HCT116 (cell line): ENCODE results near the gene SH2D2A. TPM values are rescaled to one million over a fixed set of nuclear protein-coding genes. Genes with fewer than 3 reads are reported as not detected.

Source experiments
- ATAC-seq: fragments of 200-7000 bp; cut with Tn5 transposase; 2 replicates; pipeline ENCODE4 v1.9.1; 2020; ENCODE audit warnings: mild to moderate bottlenecking, moderate library complexity
- BruUV-seq: library from RNA; stranded (reverse); fragments of 400-500 nt; replicated peaks from 2 replicates; lab custom pipeline; 2021; lab: Mats Ljungman, UMichigan
- CTCF ChIA-PET: fragments of 300-600 bp; sonication (Branson Sonifier 250); formaldehyde crosslinking; loops from one replicate; lab custom pipeline; 2021; ENCODE audit warnings: antibody characterized with exemption; lab: Charles Lee
- POLR2A ChIA-PET: fragments of 300-600, 350-600 bp; sonication (Branson Sonifier 250); formaldehyde crosslinking; loops from one replicate; lab custom pipeline; 2021; ENCODE audit warnings: antibody characterized with exemption; lab: Charles Lee
- RAD21 ChIA-PET, 2 experiments: fragments of 300-600 bp; sonication (Branson Sonifier 250); formaldehyde crosslinking; loops; one replicate each; lab custom pipeline; 2023; ENCODE audit warnings: low total read pairs in 2 of 2; ENCODE audit not compliant: uncharacterized antibody in 2 of 2, unreplicated experiment in 2 of 2, low non-redundant PET in 1 of 2; lab: Charles Lee
- DNase-seq: peaks from one replicate; pipeline ENCODE4 v3.0.0-alpha.2; 2010; ENCODE audit warnings: low read depth, low spot score
- H2AFZ ChIP-seq: fragments of 200-600 bp; shearing (Covaris generic), sonication (generic); 2 replicates; pipeline ENCODE4 v1.6.1; 2017; ENCODE audit warnings: low read depth, mixed run types, mixed read lengths, antibody characterized with exemption, low read length; ENCODE audit not compliant: poor library complexity, severe bottlenecking
- H3K27ac ChIP-seq: 2 replicates; pipeline ENCODE4 v1.5.1; 2012; ENCODE audit warnings: low read depth, low read length
- H3K27me3 ChIP-seq: fragments of 200-600 bp; sonication (generic); 2 replicates; pipeline ENCODE4 v1.6.1; 2016; ENCODE audit warnings: mixed run types, low read length, mixed read lengths; ENCODE audit not compliant: insufficient read depth
- H3K36me3 ChIP-seq, 2 experiments: fragments of 200-500 bp in 1 of 2; fragments of 200-600 bp in 1 of 2; sonication (Bioruptor generic) in 1 of 2; sonication (generic) in 1 of 2; 2 replicates each; pipeline versions ENCODE4 v1.5.1 to v1.6.1; 2014 to 2016; ENCODE audit warnings: low read length in 2 of 2, inconsistent platforms in 1 of 2, mixed read lengths in 1 of 2, mixed run types in 1 of 2; ENCODE audit not compliant: insufficient read depth in 2 of 2, control insufficient read depth in 1 of 2
- H3K4me1 ChIP-seq, 2 experiments: fragments of 200-600 bp in 1 of 2; sonication (generic) in 1 of 2; 2 replicates each; pipeline versions ENCODE4 v1.5.1 to v1.6.1; 2012 to 2017; ENCODE audit warnings: low read length in 2 of 2, inconsistent platforms in 1 of 2, mild to moderate bottlenecking in 1 of 2, mixed read lengths in 1 of 2, mixed run types in 1 of 2, moderate library complexity in 1 of 2; ENCODE audit not compliant: insufficient read depth in 2 of 2, control insufficient read depth in 1 of 2
- H3K4me2 ChIP-seq: fragments of 200-600 bp; sonication (generic); 2 replicates; pipeline ENCODE4 v1.6.1; 2017; ENCODE audit warnings: mixed run types, low read length, mixed read lengths
- H3K4me3 ChIP-seq, 2 experiments: fragments of 200-600 bp in 1 of 2; sonication (generic) in 1 of 2; replicated peaks in 1 of 2; 2 replicates each; pipeline ENCODE4 v1.5.1; 2011 to 2016; ENCODE audit warnings: low read length in 2 of 2, control low read depth in 1 of 2, low read depth in 1 of 2, mild to moderate bottlenecking in 1 of 2, mixed read lengths in 1 of 2, mixed run types in 1 of 2
- H3K79me2 ChIP-seq: fragments of 200-600 bp; sonication (generic); 2 replicates; pipeline ENCODE4 v1.6.1; 2017; ENCODE audit warnings: mild to moderate bottlenecking, mixed run types, low read length, moderate library complexity, mixed read lengths; ENCODE audit not compliant: insufficient read depth
- H3K9ac ChIP-seq: fragments of 200-600 bp; sonication (generic); 2 replicates; pipeline ENCODE4 v1.6.1; 2016; ENCODE audit warnings: low read length, mixed read lengths
- H3K9me2 ChIP-seq: fragments of 200-600 bp; sonication (generic), shearing (Covaris generic); 2 replicates; pipeline ENCODE4 v1.6.1; 2017; ENCODE audit warnings: mixed run types, mild to moderate bottlenecking, moderate library complexity; ENCODE audit not compliant: insufficient read depth
- H3K9me3 ChIP-seq, 2 experiments: fragments of 200-500 bp in 1 of 2; fragments of 200-600 bp in 1 of 2; sonication (Bioruptor generic) in 1 of 2; sonication (generic) in 1 of 2; 2 replicates each; pipeline ENCODE4 v1.6.1; 2014 to 2017; ENCODE audit warnings: low read length in 2 of 2, mixed read lengths in 2 of 2, inconsistent platforms in 1 of 2, low read depth in 1 of 2, mild to moderate bottlenecking in 1 of 2, mixed run types in 1 of 2, moderate library complexity in 1 of 2; ENCODE audit not compliant: control insufficient read depth in 1 of 2, insufficient read depth in 1 of 2
- H4K20me1 ChIP-seq: fragments of 200-600 bp; sonication (generic), shearing (Covaris generic); 2 replicates; pipeline ENCODE4 v1.6.1; 2017; ENCODE audit warnings: mixed run types, mild to moderate bottlenecking, moderate library complexity; ENCODE audit not compliant: insufficient read depth
- ELF1 ChIP-seq: IDR thresholded peaks from 2 replicates; pipeline ENCODE4 v1.6.1; 2012; ENCODE audit warnings: low read depth, borderline replicate concordance
- EZH2 ChIP-seq: fragments of 200-600 bp; sonication (generic); IDR thresholded peaks from 2 replicates; pipeline ENCODE4 v1.6.1; 2017; ENCODE audit warnings: antibody characterized with exemption, mixed run types
- EZH2phosphoT487 ChIP-seq: fragments of 200-600 bp; IDR thresholded peaks from 2 replicates; pipeline ENCODE4 v1.6.1; 2018; ENCODE audit warnings: antibody characterized with exemption, borderline replicate concordance
- FOSL1 ChIP-seq: IDR thresholded peaks from 2 replicates; pipeline ENCODE4 v1.6.1; 2012; ENCODE audit warnings: low read depth
- JUND ChIP-seq: IDR thresholded peaks from 2 replicates; pipeline ENCODE4 v1.6.1; 2012
- POLR2A ChIP-seq: IDR thresholded peaks from 2 replicates; pipeline ENCODE4 v1.7.0; 2011; ENCODE audit warnings: borderline replicate concordance; ENCODE audit not compliant: insufficient read depth, insufficient read length; ENCODE audit errors: extremely low read depth
- RAD21 ChIP-seq: IDR thresholded peaks from 2 replicates; pipeline ENCODE4 v1.6.1; 2012; ENCODE audit warnings: low read depth, mild to moderate bottlenecking
- SP1 ChIP-seq: IDR thresholded peaks from 2 replicates; pipeline ENCODE4 v1.6.1; 2012; ENCODE audit warnings: low read depth
- SRF ChIP-seq: IDR thresholded peaks from 2 replicates; pipeline ENCODE4 v1.6.1; 2012; ENCODE audit warnings: low read depth
- YY1 ChIP-seq: IDR thresholded peaks from 2 replicates; pipeline ENCODE4 v1.6.1; 2011; ENCODE audit warnings: low read length, low read depth, moderate library complexity, mild to moderate bottlenecking; ENCODE audit not compliant: insufficient replicate concordance; ENCODE audit errors: extremely low read depth
- ZFX ChIP-seq: fragments of 450-650 bp; IDR thresholded peaks from 2 replicates; pipeline ENCODE4 v1.6.1; 2017
- ZNF274 ChIP-seq: fragments of 200-500 bp; sonication (Bioruptor generic); IDR thresholded peaks from 2 replicates; pipeline ENCODE4 v1.6.1; 2014; ENCODE audit warnings: mild to moderate bottlenecking, low read depth, low read length, inconsistent platforms
- intact Hi-C: fragments of 100-400 bp; cut with micrococcal nuclease; formaldehyde crosslinking; loops from 2 replicates; pipeline ENCODE4 v1.10.0; 2022
- total RNA-seq: library from RNA; stranded (reverse); gene quantifications from one replicate; pipeline ENCODE4 v1.2.1, GENCODE V29; 2021; ENCODE audit not compliant: unreplicated experiment
- TF ChIP-seq, protein P1 (sequence below): IDR thresholded peaks from 2 replicates; pipeline ENCODE4 v1.6.1; 2012; ENCODE audit warnings: low read depth
- TF ChIP-seq, protein P2 (sequence below), 3 experiments: fragments of 200-600 bp in 1 of 3; sonication (generic) in 1 of 3; IDR thresholded peaks in 2 of 3; conservative IDR thresholded peaks in 1 of 3; 2 replicates each; pipeline ENCODE4 v1.5.1; 2012 to 2017; ENCODE audit warnings: low read depth in 2 of 3, low read length in 2 of 3, antibody characterized with exemption in 1 of 3, borderline replicate concordance in 1 of 3, control low read depth in 1 of 3, mild to moderate bottlenecking in 1 of 3, mixed read lengths in 1 of 3, mixed run types in 1 of 3, moderate library complexity in 1 of 3; ENCODE audit not compliant: insufficient read depth in 1 of 3

Gene SH2D2A
- total RNA-seq, 1 experiment from 2014 or later = 4.8 TPM

DNA sequence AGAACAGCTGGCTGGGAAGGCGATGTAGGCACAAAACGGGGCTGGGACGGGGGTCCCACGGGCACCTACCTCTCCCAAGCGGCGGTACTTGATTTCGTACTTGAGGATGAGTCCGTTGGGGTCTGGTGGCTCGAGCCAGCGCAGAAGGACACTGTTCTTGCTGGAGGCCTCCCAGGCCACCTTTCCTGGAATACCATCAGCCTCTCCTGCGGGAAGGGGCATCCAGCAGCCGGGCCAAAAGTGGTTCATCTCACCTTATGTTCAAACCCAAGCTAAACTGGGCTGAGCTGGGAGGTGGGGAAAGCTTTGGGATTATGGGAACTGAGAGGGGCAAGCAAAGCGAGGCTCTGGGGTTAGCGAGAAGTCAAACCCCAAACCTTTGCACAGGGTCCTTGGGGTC is 28.0 kb upstream of the SH2D2A start:
- Histone ChIP-seq H3K4me1 (no peaks in the 10 kb centered on the region), H2AFZ (no peak overlapping the region), H3K27me3 (no peaks in the 10 kb centered on the region), H3K79me2 (no peaks in the 10 kb centered on the region), H3K9me3 (no peaks in the 10 kb centered on the region), H3K36me3 (no peaks in the 10 kb centered on the region), H3K4me3 (no peak overlapping the region), H3K27ac (no peak overlapping the region), H4K20me1 (no peaks in the 10 kb centered on the region), H3K9ac (no peak overlapping the region), H3K4me2 (no peak overlapping the region), H3K9me2 (no peaks in the 10 kb centered on the region)
- RAD21 ChIA-PET = no interaction called here
- DNase-seq = no peak
- CTCF ChIA-PET = no interaction called here
- POLR2A ChIA-PET = no interaction called here
- TF ChIP-seq ZFX = no peak
- TF ChIP-seq SP1 = no peak
- no peak for TF ChIP-seq FOSL1
- TF ChIP-seq EZH2 = no peak
- TF ChIP-seq ZNF274 = no peak
- no peak for TF ChIP-seq POLR2A
- no peak for TF ChIP-seq JUND
- TF ChIP-seq RAD21 = no peak
- TF ChIP-seq, protein P1, sequence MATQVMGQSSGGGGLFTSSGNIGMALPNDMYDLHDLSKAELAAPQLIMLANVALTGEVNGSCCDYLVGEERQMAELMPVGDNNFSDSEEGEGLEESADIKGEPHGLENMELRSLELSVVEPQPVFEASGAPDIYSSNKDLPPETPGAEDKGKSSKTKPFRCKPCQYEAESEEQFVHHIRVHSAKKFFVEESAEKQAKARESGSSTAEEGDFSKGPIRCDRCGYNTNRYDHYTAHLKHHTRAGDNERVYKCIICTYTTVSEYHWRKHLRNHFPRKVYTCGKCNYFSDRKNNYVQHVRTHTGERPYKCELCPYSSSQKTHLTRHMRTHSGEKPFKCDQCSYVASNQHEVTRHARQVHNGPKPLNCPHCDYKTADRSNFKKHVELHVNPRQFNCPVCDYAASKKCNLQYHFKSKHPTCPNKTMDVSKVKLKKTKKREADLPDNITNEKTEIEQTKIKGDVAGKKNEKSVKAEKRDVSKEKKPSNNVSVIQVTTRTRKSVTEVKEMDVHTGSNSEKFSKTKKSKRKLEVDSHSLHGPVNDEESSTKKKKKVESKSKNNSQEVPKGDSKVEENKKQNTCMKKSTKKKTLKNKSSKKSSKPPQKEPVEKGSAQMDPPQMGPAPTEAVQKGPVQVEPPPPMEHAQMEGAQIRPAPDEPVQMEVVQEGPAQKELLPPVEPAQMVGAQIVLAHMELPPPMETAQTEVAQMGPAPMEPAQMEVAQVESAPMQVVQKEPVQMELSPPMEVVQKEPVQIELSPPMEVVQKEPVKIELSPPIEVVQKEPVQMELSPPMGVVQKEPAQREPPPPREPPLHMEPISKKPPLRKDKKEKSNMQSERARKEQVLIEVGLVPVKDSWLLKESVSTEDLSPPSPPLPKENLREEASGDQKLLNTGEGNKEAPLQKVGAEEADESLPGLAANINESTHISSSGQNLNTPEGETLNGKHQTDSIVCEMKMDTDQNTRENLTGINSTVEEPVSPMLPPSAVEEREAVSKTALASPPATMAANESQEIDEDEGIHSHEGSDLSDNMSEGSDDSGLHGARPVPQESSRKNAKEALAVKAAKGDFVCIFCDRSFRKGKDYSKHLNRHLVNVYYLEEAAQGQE = no peak
- TF ChIP-seq YY1 = no peak
- no peak for TF ChIP-seq SRF
- TF ChIP-seq ELF1 = no peak
- TF ChIP-seq, protein P2, sequence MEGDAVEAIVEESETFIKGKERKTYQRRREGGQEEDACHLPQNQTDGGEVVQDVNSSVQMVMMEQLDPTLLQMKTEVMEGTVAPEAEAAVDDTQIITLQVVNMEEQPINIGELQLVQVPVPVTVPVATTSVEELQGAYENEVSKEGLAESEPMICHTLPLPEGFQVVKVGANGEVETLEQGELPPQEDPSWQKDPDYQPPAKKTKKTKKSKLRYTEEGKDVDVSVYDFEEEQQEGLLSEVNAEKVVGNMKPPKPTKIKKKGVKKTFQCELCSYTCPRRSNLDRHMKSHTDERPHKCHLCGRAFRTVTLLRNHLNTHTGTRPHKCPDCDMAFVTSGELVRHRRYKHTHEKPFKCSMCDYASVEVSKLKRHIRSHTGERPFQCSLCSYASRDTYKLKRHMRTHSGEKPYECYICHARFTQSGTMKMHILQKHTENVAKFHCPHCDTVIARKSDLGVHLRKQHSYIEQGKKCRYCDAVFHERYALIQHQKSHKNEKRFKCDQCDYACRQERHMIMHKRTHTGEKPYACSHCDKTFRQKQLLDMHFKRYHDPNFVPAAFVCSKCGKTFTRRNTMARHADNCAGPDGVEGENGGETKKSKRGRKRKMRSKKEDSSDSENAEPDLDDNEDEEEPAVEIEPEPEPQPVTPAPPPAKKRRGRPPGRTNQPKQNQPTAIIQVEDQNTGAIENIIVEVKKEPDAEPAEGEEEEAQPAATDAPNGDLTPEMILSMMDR (IDR thresholded peaks at IDR 0.05 in 2 of 3, conservative IDR thresholded peaks at IDR 0.05 in 1 of 3; ENCODE audit: borderline replicate concordance in 1 of 3, insufficient read depth in 1 of 3, low read depth in 2 of 3, low read length in 2 of 3) = no peak
- no peak for TF ChIP-seq EZH2phosphoT487
- intact Hi-C loops = no loop called here
- no peak for ATAC-seq
- no TSS peak for BruUV-seq
